HG03097 (cell line): ENCODE measurements around the gene VASH2.
"Not testable (repeated sequence)": the region's sequence is repeated elsewhere in the genome, so short reads cannot be mapped to it uniquely, and the experiment has no call there.

Experiments used
- ATAC-seq: cut with Tn5 transposase; IDR thresholded peaks from one replicate; pipeline ENCODE4 v1.9.1; 2021; ENCODE audit not compliant: unreplicated experiment, low FRiP score

VASH2 gene

GRCh38 chr1:213017447-213018273 is 67.3 kb downstream of the VASH2 start:
- no peak for ATAC-seq

GRCh38 chr1:213019450-213019849 is 69.1 kb downstream of the VASH2 start:
- no peak for ATAC-seq

GRCh38 chr1:213020016-213020415 is 69.7 kb downstream of the VASH2 start:
- no peak for ATAC-seq

- not testable (repeated sequence) for ATAC-seq
Observed at GRCh38 chr1:213027024-213027423, 76.7 kb downstream of the VASH2 start.

- ATAC-seq = no peak
Observed at GRCh38 chr1:213032651-213033050, 82.3 kb downstream of the VASH2 start.

- ATAC-seq = no peak
Observed at GRCh38 chr1:213034713-213035112, 84.4 kb downstream of the VASH2 start.

- no peak for ATAC-seq
Observed at GRCh38 chr1:213035573-213035972, 85.2 kb downstream of the VASH2 start.
